ENCODE results near the gene PAQR6. TPM values are rescaled to one million over a fixed set of nuclear protein-coding genes. Genes with fewer than 3 reads are reported as not detected.
"Not testable (repeated sequence)": the region's sequence is repeated elsewhere in the genome, so short reads cannot be mapped to it uniquely, and the experiment has no call there.

PAQR6 gene
- total RNA-seq, 4 donors from 2014 or later = 0.63 to 2.3 (median 1.3) TPM

DNA sequence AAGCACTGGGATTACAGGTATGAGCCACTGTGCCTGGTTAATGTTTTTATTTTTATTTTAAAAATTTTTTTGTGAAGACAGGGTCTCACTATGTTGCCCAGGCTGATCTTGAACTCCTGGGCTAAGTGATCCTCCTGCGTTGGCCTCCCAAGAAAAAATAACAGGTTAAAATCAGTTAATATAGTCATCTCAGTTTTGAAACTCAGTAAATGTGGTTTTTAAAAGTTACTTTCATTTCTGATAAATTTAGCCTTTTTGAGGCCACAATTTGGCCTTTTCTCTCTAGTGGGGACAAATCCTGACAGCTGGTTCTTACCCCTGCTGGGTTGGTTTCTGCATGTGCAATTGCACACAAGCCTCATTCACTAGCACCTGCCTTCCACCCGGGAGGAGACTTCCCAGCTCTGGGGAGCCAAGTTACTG lies 21.7 kb downstream of the PAQR6 start:
- no peaks in the 10 kb centered on the region for H3K9me3 ChIP-seq
- intact Hi-C loops (cut with DNase I) = loop anchor here (5.0 kb wide), 2 partner anchors 79 to 129 kb away; no protein-coding TSS in a partner anchor
- peaks cover 0 to 4% of the 10 kb centered on the region in 2 donors for H3K4me1 ChIP-seq
- no peak for DNase-seq
- TF ChIP-seq, protein P1, sequence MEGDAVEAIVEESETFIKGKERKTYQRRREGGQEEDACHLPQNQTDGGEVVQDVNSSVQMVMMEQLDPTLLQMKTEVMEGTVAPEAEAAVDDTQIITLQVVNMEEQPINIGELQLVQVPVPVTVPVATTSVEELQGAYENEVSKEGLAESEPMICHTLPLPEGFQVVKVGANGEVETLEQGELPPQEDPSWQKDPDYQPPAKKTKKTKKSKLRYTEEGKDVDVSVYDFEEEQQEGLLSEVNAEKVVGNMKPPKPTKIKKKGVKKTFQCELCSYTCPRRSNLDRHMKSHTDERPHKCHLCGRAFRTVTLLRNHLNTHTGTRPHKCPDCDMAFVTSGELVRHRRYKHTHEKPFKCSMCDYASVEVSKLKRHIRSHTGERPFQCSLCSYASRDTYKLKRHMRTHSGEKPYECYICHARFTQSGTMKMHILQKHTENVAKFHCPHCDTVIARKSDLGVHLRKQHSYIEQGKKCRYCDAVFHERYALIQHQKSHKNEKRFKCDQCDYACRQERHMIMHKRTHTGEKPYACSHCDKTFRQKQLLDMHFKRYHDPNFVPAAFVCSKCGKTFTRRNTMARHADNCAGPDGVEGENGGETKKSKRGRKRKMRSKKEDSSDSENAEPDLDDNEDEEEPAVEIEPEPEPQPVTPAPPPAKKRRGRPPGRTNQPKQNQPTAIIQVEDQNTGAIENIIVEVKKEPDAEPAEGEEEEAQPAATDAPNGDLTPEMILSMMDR (IDR thresholded peaks at IDR 0.05) = no peak
- no peak for TF ChIP-seq POLR2A (IDR thresholded peaks at IDR 0.05)
- peak overlapping the region in 1 of 3 donors; percentile 26 for H3K27ac ChIP-seq
- no peak overlapping the region for H3K4me3 ChIP-seq (replicated peaks in 1 of 3)
- whole genome bisulfite sequencing, 2 donors = 70 to 72% methylated on average over 2 of the region's 2 CpGs
- peaks cover 9 to 21% of the 10 kb centered on the region in 2 donors for H3K36me3 ChIP-seq
- no peaks in the 10 kb centered on the region for H3K27me3 ChIP-seq

DNA sequence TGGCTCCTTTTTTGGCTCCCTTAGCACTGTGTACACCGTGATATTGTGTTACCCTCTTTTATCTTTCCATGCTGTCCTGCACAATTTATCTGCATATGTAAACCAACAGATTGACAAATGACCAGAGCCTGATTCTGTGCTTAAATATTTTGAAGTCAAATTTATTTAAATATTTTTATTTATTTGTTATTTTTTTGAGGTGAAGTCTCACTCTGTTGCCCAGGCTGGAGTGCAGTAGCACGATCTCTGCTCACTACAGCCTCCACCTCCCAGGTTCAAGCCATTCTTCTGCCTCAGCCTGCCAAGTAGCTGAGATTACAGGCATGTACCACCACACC lies 22.2 kb downstream of the PAQR6 start:
- H3K27me3 ChIP-seq = no peaks in the 10 kb centered on the region
- intact Hi-C loops (cut with DNase I) = loop anchor here (5.0 kb wide), 2 partner anchors 78 to 128 kb away; no protein-coding TSS in a partner anchor
- WGBS, 2 donors = 5 to 10% methylated on average over 2 of the region's 2 CpGs

DNA sequence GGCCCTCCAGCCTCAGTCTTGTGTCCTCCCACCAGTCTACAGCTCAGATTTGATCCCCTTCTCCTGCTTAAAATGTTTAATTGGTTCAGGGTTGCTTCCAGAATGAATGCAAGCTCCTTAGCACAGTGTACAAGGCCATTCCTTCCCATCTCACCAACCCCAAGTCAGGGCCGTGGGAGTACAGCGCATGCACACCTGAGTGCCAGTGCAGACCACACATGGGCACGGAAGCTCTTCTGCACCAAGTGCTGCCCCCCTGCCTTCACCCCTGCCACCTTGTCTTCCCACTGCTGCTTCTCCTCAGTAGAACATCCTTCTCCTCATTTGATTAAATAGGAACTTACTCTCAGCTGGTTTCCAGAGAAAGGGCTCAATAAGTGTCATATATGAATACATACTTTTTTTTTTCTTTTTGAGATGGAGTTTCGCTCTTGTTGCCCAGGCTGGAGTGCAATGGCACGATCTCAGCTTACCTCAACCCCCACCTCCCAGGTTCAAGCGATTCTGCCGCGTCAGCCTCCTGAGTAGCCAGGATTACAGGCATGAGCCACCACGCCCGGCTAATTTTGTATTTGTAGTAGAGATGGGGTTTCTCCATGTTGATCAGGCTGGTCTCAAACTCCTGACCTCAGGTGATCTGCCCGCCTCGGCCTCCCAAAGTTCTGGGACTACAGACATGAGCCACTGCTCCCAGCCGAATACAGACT lies 25.7 kb downstream of the PAQR6 start:
- intact Hi-C loops (cut with DNase I) = no loop called here
- 92 to 97% methylated on average over 13 of the region's 13 CpGs for WGBS, 2 donors

More for the DNA sequence above, 22.2 kb downstream of the PAQR6 start:
- H3K27ac ChIP-seq = peak overlapping the region in 2 of 3 donors; percentile 26
- no peaks in the 10 kb centered on the region for H3K9me3 ChIP-seq
- TF ChIP-seq POLR2A (IDR thresholded peaks at IDR 0.05) = no peak
- H3K4me1 ChIP-seq = peaks cover 0 to 4% of the 10 kb centered on the region in 2 donors
- no peak for DNase-seq
- H3K36me3 ChIP-seq = peaks cover 13 to 26% of the 10 kb centered on the region in 2 donors
- no peak overlapping the region for H3K4me3 ChIP-seq (replicated peaks in 1 of 3)

DNA sequence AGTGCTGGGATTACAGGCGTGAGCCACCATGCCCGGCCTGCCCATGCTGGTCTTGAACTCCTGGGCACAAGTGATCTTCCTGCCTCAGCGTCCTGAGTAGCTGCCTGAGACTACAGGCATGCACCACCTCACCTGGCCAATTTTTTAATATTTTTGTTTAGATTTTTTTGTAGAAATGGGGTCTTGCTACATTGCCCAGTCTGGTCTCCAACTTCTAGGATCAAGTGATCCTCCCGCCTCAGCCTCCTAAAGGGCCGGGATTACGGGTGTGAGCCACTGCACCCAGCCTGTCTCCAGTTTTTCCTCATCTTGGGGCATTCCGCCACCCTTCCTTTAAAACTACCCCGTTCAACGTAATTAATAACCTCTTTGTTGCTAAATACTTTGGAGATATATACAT lies 27.6 kb downstream of the PAQR6 start:
- Histone ChIP-seq H3K4me1 (peaks cover 0 to 18% of the 10 kb centered on the region in 2 donors), H3K9me3 (no peaks in the 10 kb centered on the region), H3K27ac (no peak overlapping the region), H3K36me3 (peaks cover 16 to 28% of the 10 kb centered on the region in 2 donors), H3K4me3 (replicated peaks in 1 of 3) (no peak overlapping the region), H3K27me3 (no peaks in the 10 kb centered on the region)
- 93 to 99% methylated on average over 9 of the region's 9 CpGs for WGBS, 2 donors
- no peak for DNase-seq
- TF ChIP-seq, protein P1 (IDR thresholded peaks at IDR 0.05) = no peak
- no peak for TF ChIP-seq POLR2A (IDR thresholded peaks at IDR 0.05)
- intact Hi-C loops (cut with DNase I) = no loop called here

More for the DNA sequence above, 25.7 kb downstream of the PAQR6 start:
- DNase-seq = no peak
- Histone ChIP-seq H3K27me3 (no peaks in the 10 kb centered on the region), H3K4me1 (peaks cover 0 to 18% of the 10 kb centered on the region in 2 donors), H3K9me3 (no peaks in the 10 kb centered on the region), H3K4me3 (replicated peaks in 1 of 3) (no peak overlapping the region), H3K36me3 (peaks cover 16 to 28% of the 10 kb centered on the region in 2 donors), H3K27ac (no peak overlapping the region)
- TF ChIP-seq, protein P1 (IDR thresholded peaks at IDR 0.05) = no peak
- TF ChIP-seq POLR2A (IDR thresholded peaks at IDR 0.05) = no peak

DNA sequence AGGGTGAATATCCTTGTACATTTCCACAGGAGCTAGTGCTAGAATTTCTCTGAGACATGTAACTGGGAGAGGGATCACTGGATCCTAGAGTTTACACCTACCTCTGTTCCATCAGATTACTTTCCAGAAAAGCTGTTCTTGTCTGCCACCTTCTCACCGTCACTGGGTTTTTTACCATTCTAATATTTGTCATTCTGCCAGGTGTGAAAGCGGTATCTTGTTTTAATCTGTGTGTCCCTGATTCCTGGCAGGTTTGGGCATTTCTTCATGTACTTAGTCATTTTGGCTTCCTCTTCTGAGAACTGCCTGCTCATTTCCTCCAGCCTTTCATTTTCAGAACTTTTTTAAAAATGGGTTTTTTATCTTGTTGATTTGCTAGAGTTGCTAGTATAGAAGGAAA lies 30.0 kb downstream of the PAQR6 start:
- Histone ChIP-seq H3K27me3 (no peaks in the 10 kb centered on the region), H3K9me3 (no peaks in the 10 kb centered on the region), H3K4me1 (peaks cover 7 to 23% of the 10 kb centered on the region in 2 donors), H3K4me3 (replicated peaks in 1 of 3) (no peak overlapping the region), H3K27ac (peak overlapping the region in 2 of 3 donors; percentile 42 to 44), H3K36me3 (peaks cover 8 to 19% of the 10 kb centered on the region in 2 donors)
- 28 to 67% methylated on average over 2 of the region's 2 CpGs for WGBS, 2 donors
- TF ChIP-seq, protein P1 (IDR thresholded peaks at IDR 0.05) = no peak
- TF ChIP-seq POLR2A (IDR thresholded peaks at IDR 0.05) = no peak
- intact Hi-C loops (cut with DNase I) = no loop called here
- DNase-seq = no peak

DNA sequence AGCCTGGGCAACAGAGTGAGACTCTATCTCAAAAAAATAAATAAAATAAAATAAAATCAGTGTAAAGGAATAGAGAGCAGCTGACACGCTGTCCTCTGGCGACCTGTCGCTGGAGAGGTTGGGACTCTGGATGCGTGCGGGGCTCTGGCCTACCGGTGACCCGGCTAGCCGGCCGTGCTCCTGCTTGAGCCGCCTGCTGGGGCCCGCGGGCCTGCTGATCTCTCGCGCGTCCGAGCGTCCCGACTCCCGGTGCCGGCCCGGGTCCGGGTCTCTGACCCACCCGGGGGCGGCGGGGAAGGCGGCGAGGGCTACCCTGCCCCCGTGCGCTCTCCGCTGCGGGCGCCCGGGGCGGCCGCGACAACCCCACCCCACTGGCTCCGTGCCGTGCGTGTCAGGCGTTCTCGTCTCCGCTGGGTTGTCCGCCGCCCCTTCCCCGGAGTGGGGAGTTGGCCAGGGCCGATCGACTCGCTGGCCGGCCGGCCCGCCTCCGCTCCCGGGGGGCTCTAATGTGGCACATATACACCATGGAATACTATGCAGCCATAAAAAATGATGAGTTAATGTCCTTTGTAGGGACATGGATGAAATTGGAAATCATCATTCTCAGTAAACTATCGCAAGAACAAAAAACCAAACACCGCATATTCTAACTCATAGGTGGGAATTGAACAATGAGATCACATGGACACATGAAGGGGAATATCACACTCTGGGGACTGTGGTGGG lies 31.3 kb downstream of the PAQR6 start:
- H3K27me3 ChIP-seq; H3K9me3 ChIP-seq; intact Hi-C loops (cut with DNase I); DNase-seq; H3K4me3 ChIP-seq (replicated peaks in 1 of 3); H3K27ac ChIP-seq: not testable (repeated sequence)
- Histone ChIP-seq H3K4me1 (peaks cover 11 to 29% of the 10 kb centered on the region in 2 donors), H3K36me3 (peaks cover 8 to 11% of the 10 kb centered on the region in 2 donors)
- WGBS, 2 donors = 98% methylated on average over 50 to 52 of the region's 55 CpGs

Measured in thyroid gland (tissue), 4 donors.